Measurements from ENCODE around the gene FAM177B.

Gene FAM177B

DNA sequence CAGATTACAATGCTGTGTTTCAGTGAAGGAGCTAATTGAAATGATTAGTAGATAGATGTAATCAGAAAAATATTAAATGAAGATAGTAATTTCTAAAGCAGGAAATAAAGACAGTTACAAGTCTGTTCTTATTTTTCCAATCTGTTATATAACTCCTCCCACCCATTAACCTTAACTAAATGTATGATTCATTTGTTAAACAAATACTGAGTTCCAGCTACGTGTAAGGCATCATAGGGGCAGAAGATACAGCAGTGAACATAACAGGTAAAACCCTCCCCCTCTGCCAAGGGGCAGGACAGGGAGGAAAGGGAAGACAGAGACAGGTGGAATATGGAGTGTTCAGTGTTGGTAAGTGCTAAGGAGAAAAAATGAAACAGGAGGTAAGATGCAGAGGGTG is at the start of gene FAM177B:
TSS of gene FAM177B (plus strand) at position 231 of the 400 bp plus-strand sequence. CDS start 9,344 bp downstream, outside the sequence.
- no peak for DNase-seq

DNA sequence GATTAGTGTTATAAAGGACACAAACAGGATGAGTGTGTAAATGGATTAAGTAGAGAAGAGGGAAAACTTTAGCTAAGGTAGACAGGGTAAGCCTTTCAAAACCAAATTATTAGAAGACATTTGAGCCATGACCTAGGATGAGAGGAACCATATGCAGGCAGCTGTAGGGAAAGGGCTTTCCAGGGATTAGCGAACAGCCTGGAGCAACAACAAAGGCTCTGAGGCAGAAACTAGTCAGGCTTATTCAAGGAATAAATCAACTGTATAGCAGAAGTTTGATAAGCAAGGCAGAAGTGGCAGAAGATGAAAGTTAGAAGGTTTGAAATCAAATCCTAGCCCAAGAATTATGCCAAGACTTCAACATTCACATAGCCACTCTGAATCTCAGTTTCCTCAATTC is 46.0 kb upstream of the FAM177B start:
- no peak for DNase-seq

- no peak for DNase-seq
These were observed 42.1 kb upstream of the FAM177B start for GRCh38 chr1:222694927-222695326.

DNA sequence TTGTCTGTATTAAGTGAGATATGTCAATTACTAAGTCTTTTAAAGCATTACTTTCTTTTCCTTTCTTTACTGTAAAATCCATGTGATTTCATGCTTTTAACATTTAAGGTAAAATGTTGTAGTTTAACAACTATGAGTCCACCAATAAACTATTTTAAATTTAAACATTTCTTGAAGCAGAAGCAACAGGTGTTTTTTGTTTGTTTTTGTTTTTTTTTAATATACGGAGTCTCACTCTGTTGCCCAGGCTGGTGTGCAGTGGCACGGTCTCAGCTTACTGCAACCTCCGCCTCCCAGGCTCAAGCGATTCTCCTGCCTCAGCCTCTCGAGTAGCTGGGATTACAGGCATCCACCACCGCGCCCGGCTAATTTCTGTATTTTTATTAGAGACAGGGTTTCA is 40.3 kb upstream of the FAM177B start:
- no peak for DNase-seq

DNA sequence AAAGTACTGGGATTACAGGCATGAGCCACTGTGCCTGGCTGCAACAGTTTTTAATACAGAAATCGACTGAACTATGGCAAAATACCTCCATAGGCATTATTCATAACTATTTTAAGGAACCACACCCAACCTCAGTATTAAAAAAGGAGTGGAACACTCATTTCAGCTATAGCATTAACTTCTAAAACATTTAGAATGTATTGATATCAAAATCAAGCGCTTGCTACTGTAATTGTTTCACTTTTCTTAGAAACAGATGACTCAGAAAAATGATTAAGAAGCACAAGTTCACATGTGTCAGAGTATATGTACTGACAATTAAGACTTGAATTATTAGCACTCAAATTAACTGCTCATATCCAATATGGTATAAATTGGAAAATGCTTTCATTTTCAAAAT is 39.8 kb upstream of the FAM177B start:
- no peak for DNase-seq

DNA sequence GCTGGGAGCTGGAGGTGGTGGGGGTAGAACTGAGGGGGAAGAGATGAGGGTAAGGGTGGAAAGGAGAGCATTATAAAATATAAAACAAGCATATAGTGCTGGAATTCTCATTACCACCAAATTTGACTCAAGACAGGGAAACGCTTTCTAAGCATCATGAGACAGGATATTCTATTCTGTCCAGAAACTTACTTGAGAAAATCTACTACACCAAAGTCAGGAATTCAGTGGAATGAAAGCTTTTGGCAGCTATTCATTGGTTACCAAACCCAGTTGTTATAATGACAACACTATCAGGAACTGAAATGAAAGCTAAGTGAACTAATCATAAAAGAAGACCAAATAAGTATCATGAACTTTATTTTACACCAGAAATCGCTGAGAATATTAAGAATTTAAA is 39.2 kb upstream of the FAM177B start:
- no peak for DNase-seq

DNA sequence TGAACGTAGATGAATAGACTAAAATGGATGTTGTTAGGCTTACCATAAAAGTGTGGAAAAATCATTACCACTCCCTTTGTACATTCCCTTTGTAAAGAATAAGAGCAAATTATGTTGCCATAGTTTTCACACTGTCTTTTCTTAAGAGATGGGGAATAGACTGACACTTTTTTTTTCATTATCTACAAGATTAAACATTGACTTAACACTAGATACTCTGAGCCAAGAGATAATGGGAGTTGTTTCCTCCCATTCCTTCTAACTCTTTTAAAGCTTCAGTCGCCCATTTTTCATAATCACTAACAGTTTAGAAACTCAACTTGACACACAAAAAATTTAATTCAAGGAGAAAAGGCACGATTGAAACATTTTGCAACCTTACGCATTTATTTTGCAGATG is 34.8 kb upstream of the FAM177B start:
- DNase-seq, result no peak

- DNase-seq, result no peak
These were observed 32.7 kb upstream of the FAM177B start for GRCh38 chr1:222704260-222704659.

- peak; percentile 13 for DNase-seq
These were observed 30.2 kb upstream of the FAM177B start for GRCh38 chr1:222706815-222707214.

DNA sequence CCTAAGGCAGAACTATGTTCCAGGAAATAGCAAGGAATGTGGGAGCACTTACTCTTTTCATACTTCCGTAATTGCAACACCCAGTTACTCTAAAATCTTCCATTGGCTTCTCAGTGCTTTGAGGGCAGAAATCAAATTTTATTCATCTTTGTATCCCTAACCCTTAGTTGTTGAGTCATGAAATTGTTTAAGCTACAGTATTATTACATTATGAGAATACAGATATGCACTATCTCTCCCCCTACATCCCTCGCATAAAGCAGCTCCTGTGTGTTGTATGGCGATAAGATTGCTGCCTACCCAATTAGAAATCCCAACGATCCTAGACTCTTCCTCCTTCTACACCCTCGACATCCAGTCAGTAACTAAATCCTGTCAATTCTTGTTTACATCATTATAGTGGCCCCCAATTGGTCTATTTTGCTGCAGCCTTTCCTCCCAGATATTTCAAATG is 27.3 kb upstream of the FAM177B start:
- peak; percentile 66 for DNase-seq

GRCh38 chr1:222711319-222712252 is 25.4 kb upstream of the FAM177B start:
- DNase-seq, result peak; percentile 93

- DNase-seq, result peak; percentile 95
These were observed 24.5 kb upstream of the FAM177B start, which contains the start of the genes AIDA and BROX for GRCh38 chr1:222712253-222713090. TSS of gene AIDA (minus strand) at chr1:222712491. CDS start at chr1:222712317, 174 bp downstream. TSS of gene BROX (plus strand) at chr1:222712564. CDS start at chr1:222715700, 3,136 bp downstream.

GRCh38 chr1:222713091-222713961 is 23.7 kb upstream of the FAM177B start:
- peak; percentile 98 for DNase-seq

DNA sequence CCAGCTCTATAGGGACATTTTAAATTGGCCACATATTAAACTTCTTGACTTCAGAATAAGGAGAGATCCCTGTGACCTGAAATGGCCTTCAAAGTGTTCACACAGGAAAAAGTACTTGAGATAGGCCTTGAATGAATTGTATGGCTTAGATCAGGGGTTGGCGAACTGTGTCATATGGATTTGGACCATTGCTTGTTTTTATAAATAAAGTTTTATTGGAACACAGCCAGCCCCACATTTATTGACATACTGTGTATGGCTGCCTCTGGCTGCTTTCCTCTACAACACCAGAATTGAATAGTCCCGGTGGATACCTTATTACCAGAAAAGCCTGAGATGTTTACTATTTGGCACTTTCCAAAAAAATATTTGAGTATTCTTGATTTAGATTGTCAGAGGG is 20.6 kb upstream of the FAM177B start:
- no peak for DNase-seq

- no peak for DNase-seq
These were observed 8.3 kb upstream of the FAM177B start for GRCh38 chr1:222728746-222729145.

- DNase-seq, result no peak
These were observed 6.1 kb upstream of the FAM177B start for GRCh38 chr1:222730866-222731265.

DNA sequence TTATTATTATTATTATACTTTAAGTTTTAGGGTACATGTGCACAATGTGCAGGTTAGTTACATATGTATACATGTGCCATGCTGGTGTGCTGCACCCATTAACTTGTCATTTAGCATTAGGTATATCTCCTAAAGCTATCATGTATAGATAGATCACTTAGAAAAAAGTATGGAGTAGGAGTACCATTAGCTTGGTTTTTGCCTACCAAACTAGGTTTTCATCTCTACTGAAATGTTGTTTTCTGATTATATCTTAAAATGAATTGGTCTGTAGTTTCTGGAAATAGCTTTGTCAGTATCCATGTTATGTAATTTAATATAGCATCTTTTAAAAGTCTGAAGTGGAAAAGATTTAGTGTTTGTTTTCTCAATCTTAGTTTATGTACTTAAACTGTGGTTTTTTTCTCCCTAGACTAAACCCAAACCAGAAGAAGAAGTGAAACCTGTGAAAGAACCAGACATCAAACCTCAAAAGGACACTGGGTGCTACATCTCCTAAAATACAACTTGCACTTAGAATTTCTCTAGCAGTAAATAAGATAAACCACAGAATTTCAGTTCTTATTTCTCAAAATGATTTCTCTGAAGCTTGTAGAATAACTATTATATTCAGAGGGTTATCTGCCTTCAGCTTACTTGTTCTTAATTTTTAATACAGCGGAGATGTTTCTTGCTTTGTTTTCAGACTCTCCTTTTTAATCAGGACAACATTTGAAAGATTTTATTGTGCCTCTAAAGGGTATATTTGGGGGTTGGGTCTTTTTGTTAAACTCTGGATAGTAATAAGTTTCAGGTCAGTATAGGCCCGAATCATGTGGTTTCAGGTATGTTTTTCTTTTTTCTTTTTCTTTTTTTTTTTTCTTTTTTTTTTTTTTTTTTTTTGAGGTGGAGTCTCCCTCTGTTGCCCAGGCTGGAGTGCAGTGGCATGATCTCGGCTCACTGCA is 4.5 kb upstream of the FAM177B start:
- no peak for DNase-seq

GRCh38 chr1:222734740-222735139 is 2.3 kb upstream of the FAM177B start:
- DNase-seq, result no peak

- no peak for DNase-seq
These were observed 532 bp upstream of the FAM177B start for GRCh38 chr1:222736470-222736869.

DNA sequence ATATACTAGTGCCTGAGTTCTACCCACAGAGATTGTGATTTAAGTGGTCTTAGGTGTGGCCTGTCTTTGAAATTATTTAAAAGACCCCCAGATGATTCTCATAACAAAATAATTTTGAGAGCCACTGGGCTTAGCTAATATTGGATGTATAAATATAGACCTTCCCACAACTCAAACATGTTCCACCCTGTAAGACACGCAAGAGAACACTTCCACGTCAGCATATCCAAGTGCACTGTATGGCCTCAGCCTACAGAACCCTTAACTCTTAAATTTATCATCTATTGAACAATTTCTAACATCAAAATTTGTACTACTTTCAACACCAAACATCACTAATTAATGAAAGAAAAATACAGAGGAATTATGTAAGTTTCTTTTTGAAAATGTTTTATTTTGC is 2.5 kb downstream of the FAM177B start:
- DNase-seq, result no peak

DNA sequence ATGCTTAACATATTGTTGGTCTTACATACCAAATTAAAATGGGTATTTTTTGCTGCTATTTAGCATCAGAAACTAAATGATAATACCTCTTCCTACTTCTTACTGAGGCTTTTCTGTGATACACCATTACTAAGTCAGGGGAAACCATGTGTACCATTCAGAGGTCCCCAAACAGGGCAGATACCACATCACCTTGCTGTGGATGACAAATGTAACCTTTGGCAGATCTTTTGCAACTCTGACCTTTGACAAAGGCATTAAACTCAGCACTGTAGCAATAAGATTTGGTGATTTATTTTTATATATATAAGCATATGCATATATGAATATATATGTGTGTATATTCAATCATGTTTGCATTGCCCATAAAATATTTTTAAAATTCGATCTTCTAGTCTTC is 2.9 kb downstream of the FAM177B start:
- no peak for DNase-seq
